Hypothalamus (tissue), 51 donors: ENCODE results near the gene PBRM1.
A peak's percentile ranks its signal among the peaks of the same experiment; 100 is the strongest.
"Not testable (repeated sequence)": the region's sequence is repeated elsewhere in the genome, so short reads cannot be mapped to it uniquely, and the experiment has no call there.

Experiments used
- DNase-seq, 51 donors: peaks; one replicate each; lab custom pipeline; 2025; lab: John Stamatoyannopoulos, UW

The PBRM1 gene

GRCh38 chr3:52527732-52528585, 157.8 kb downstream of the PBRM1 start:
- DNase-seq, result no peak

- no peak for DNase-seq
Observed at GRCh38 chr3:52527039-52527731, 158.5 kb downstream of the PBRM1 start.

GRCh38 chr3:52526671-52527038, 159.1 kb downstream of the PBRM1 start:
- not testable (repeated sequence) for DNase-seq

GRCh38 chr3:52525680-52526561, 159.8 kb downstream of the PBRM1 start:
- DNase-seq, result no peak

GRCh38 chr3:52524752-52525679, 160.7 kb downstream of the PBRM1 start:
- DNase-seq, result no peak

GRCh38 chr3:52524258-52524751, 161.4 kb downstream of the PBRM1 start:
- no peak for DNase-seq

- DNase-seq, result no peak
Observed at GRCh38 chr3:52523386-52524257, 162.1 kb downstream of the PBRM1 start.

GRCh38 chr3:52522651-52523251, 163.0 kb downstream of the PBRM1 start:
- DNase-seq, result no peak

- DNase-seq, result no peak
Observed at GRCh38 chr3:52521881-52522650, 163.6 kb downstream of the PBRM1 start.

GRCh38 chr3:52521488-52521824, 164.3 kb downstream of the PBRM1 start:
- no peak for DNase-seq

GRCh38 chr3:52520716-52521487, 164.8 kb downstream of the PBRM1 start:
- no peak for DNase-seq

GRCh38 chr3:52520141-52520667, 165.5 kb downstream of the PBRM1 start:
- no peak for DNase-seq

- DNase-seq, result no peak
Observed at GRCh38 chr3:52519445-52520140, 166.1 kb downstream of the PBRM1 start.

- DNase-seq, result peak in 1 of 51 donors; percentile 16
Observed at GRCh38 chr3:52518723-52519444, 166.8 kb downstream of the PBRM1 start.
